ENCODE data around the gene S1PR3.

Gene S1PR3

GRCh38 chr9:88997646-88998045 lies 6.4 kb downstream of the S1PR3 start:
- Histone ChIP-seq H3K9ac (ENCODE audit: insufficient read length) (no peak overlapping the region), H3K27ac (no peak overlapping the region), H3K36me3 (ENCODE audit: insufficient read depth, low read length) (no peaks in the 10 kb centered on the region), H3K9me3 (ENCODE audit: low read depth, low read length) (no peaks in the 10 kb centered on the region), H3K4me3 (no peak overlapping the region)
- no peak for TF ChIP-seq EZH2 (IDR thresholded peaks at IDR 0.05)
- TF ChIP-seq FOXP2 (optimal IDR thresholded peaks at IDR 0.05; ENCODE audit: control extremely low read depth, extremely low read length, insufficient read depth), result no peak
- no peak for TF ChIP-seq POLR2AphosphoS5 (IDR thresholded peaks at IDR 0.05; ENCODE audit: borderline replicate concordance, low read depth, low read length)
- no peak for DNase-seq (ENCODE audit: low read depth, low spot score)

- no peak overlapping the region for H3K9ac ChIP-seq (ENCODE audit: insufficient read length)
- DNase-seq (ENCODE audit: low read depth, low spot score), result no peak
- no peaks in the 10 kb centered on the region for H3K36me3 ChIP-seq (ENCODE audit: insufficient read depth, low read length)
- no peak overlapping the region for H3K4me3 ChIP-seq
- TF ChIP-seq FOXP2 (optimal IDR thresholded peaks at IDR 0.05; ENCODE audit: control extremely low read depth, extremely low read length, insufficient read depth), result no peak
- no peak for TF ChIP-seq POLR2AphosphoS5 (IDR thresholded peaks at IDR 0.05; ENCODE audit: borderline replicate concordance, low read depth, low read length)
- no peak for TF ChIP-seq EZH2 (IDR thresholded peaks at IDR 0.05)
- H3K27ac ChIP-seq, result no peak overlapping the region
- H3K9me3 ChIP-seq (ENCODE audit: low read depth, low read length), result no peaks in the 10 kb centered on the region
Measured at GRCh38 chr9:88998503-88998902, 7.2 kb downstream of the S1PR3 start.

DNA sequence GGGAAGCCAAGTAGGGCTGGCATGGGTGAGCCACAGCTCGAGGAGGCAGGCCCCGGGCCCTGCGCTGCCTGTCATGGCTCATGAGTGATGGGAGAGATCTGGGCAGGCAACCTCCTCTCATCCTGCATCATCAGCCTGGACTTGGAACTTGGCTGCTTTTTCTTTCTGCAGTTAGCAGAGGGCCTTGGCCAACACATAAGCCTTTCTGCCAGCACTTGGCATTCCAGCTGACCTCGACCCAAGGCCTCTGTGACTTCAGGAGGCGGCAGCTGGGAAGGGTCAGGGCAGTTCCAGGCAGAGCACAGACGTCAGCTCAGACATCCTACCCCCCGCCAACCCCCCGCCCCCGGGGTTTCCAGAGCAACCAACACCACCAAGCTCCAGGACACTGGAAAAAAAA lies 7.6 kb downstream of the S1PR3 start:
- no peak overlapping the region for H3K4me3 ChIP-seq
- H3K36me3 ChIP-seq (ENCODE audit: insufficient read depth, low read length), result no peaks in the 10 kb centered on the region
- no peak for DNase-seq (ENCODE audit: low read depth, low spot score)
- no peaks in the 10 kb centered on the region for H3K9me3 ChIP-seq (ENCODE audit: low read depth, low read length)
- H3K27ac ChIP-seq, result no peak overlapping the region
- H3K9ac ChIP-seq (ENCODE audit: insufficient read length), result no peak overlapping the region
- TF ChIP-seq EZH2 (IDR thresholded peaks at IDR 0.05) (no peak), POLR2AphosphoS5 (IDR thresholded peaks at IDR 0.05; ENCODE audit: borderline replicate concordance, low read depth, low read length) (no peak), FOXP2 (optimal IDR thresholded peaks at IDR 0.05; ENCODE audit: control extremely low read depth, extremely low read length, insufficient read depth) (no peak)

DNA sequence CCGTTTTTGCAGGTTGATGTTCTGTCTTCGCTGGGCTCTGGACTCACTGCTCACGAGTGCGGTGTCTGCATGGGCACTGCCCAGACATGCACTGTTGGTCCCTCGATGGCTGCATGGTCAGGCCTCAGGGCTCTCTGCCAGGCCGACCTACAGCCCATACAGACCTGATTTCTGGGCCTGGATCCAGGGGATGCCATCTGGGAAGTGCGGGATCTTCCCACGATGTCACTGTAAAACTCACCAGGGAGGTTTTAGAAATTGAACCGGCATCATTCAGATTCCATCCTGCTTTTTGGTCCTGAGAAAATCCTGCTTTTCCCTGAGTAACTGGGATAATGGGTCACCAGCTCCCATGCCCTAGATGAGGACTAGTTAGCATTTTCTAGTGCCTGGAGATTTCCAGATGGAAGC lies 9.1 kb downstream of the S1PR3 start:
- no peak for DNase-seq (ENCODE audit: low read depth, low spot score)
- Histone ChIP-seq H3K9me3 (ENCODE audit: low read depth, low read length) (no peaks in the 10 kb centered on the region), H3K9ac (ENCODE audit: insufficient read length) (no peak overlapping the region), H3K36me3 (ENCODE audit: insufficient read depth, low read length) (no peaks in the 10 kb centered on the region), H3K27ac (no peak overlapping the region), H3K4me3 (no peak overlapping the region)
- TF ChIP-seq POLR2AphosphoS5 (IDR thresholded peaks at IDR 0.05; ENCODE audit: borderline replicate concordance, low read depth, low read length) (no peak), EZH2 (IDR thresholded peaks at IDR 0.05) (no peak)

- peak overlapping the region; percentile 72 for H3K4me3 ChIP-seq
- no peaks in the 10 kb centered on the region for H3K36me3 ChIP-seq (ENCODE audit: insufficient read depth, low read length)
- H3K9ac ChIP-seq (ENCODE audit: insufficient read length), result no peak overlapping the region
- no peak overlapping the region for H3K27ac ChIP-seq
- TF ChIP-seq EZH2 (IDR thresholded peaks at IDR 0.05) (no peak), FOXP2 (optimal IDR thresholded peaks at IDR 0.05; ENCODE audit: control extremely low read depth, extremely low read length, insufficient read depth) (no peak)
- no peak for DNase-seq (ENCODE audit: low read depth, low spot score)
- H3K9me3 ChIP-seq (ENCODE audit: low read depth, low read length), result no peaks in the 10 kb centered on the region
Measured at GRCh38 chr9:89000973-89001916, 10.0 kb downstream of the S1PR3 start.

DNA sequence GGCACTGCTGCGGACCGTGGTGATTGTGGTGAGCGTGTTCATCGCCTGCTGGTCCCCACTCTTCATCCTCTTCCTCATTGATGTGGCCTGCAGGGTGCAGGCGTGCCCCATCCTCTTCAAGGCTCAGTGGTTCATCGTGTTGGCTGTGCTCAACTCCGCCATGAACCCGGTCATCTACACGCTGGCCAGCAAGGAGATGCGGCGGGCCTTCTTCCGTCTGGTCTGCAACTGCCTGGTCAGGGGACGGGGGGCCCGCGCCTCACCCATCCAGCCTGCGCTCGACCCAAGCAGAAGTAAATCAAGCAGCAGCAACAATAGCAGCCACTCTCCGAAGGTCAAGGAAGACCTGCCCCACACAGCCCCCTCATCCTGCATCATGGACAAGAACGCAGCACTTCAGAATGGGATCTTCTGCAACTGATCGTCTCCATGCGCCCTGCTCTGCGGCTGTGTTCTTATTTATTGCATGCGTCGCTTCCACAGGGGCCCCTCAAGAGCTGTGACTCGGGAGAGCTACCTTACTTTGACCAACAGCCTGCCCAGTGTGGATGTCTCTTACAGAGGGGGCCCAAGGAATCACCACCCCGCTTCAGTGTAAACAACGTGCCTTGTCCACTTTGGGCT lies 10.8 kb downstream of the S1PR3 start:
- TF ChIP-seq FOXP2 (optimal IDR thresholded peaks at IDR 0.05; ENCODE audit: control extremely low read depth, extremely low read length, insufficient read depth) (no peak), EZH2 (IDR thresholded peaks at IDR 0.05) (no peak), POLR2AphosphoS5 (IDR thresholded peaks at IDR 0.05; ENCODE audit: borderline replicate concordance, low read depth, low read length) (no peak)
- DNase-seq (ENCODE audit: low read depth, low spot score), result no peak
- Histone ChIP-seq H3K9ac (ENCODE audit: insufficient read length) (no peak overlapping the region), H3K4me3 (no peak overlapping the region), H3K27ac (no peak overlapping the region), H3K36me3 (ENCODE audit: insufficient read depth, low read length) (no peaks in the 10 kb centered on the region), H3K9me3 (ENCODE audit: low read depth, low read length) (no peaks in the 10 kb centered on the region)

- no peak overlapping the region for H3K4me3 ChIP-seq
Measured at GRCh38 chr9:89002987-89003386, 11.7 kb downstream of the S1PR3 start.

GRCh38 chr9:89005323-89005722 lies 14.1 kb downstream of the S1PR3 start:
- H3K9ac ChIP-seq (ENCODE audit: insufficient read length), result no peak overlapping the region
- TF ChIP-seq EZH2 (IDR thresholded peaks at IDR 0.05) (no peak), POLR2AphosphoS5 (IDR thresholded peaks at IDR 0.05; ENCODE audit: borderline replicate concordance, low read depth, low read length) (no peak), FOXP2 (optimal IDR thresholded peaks at IDR 0.05; ENCODE audit: control extremely low read depth, extremely low read length, insufficient read depth) (no peak)

More at GRCh38 chr9:89002987-89003386, 11.7 kb downstream of the S1PR3 start:
- TF ChIP-seq POLR2AphosphoS5 (IDR thresholded peaks at IDR 0.05; ENCODE audit: borderline replicate concordance, low read depth, low read length), result no peak
- TF ChIP-seq EZH2 (IDR thresholded peaks at IDR 0.05), result no peak
- TF ChIP-seq FOXP2 (optimal IDR thresholded peaks at IDR 0.05; ENCODE audit: control extremely low read depth, extremely low read length, insufficient read depth), result no peak
- Histone ChIP-seq H3K27ac (no peak overlapping the region), H3K9ac (ENCODE audit: insufficient read length) (no peak overlapping the region), H3K36me3 (ENCODE audit: insufficient read depth, low read length) (no peaks in the 10 kb centered on the region), H3K9me3 (ENCODE audit: low read depth, low read length) (no peaks in the 10 kb centered on the region)
- DNase-seq (ENCODE audit: low read depth, low spot score), result no peak

More at GRCh38 chr9:89005323-89005722, 14.1 kb downstream of the S1PR3 start:
- no peak overlapping the region for H3K4me3 ChIP-seq
- no peak overlapping the region for H3K27ac ChIP-seq
- no peaks in the 10 kb centered on the region for H3K9me3 ChIP-seq (ENCODE audit: low read depth, low read length)
- DNase-seq (ENCODE audit: low read depth, low spot score), result no peak
- no peaks in the 10 kb centered on the region for H3K36me3 ChIP-seq (ENCODE audit: insufficient read depth, low read length)

Measured in SK-N-MC (cell line).